ENCODE measurements around the gene RNF115.
"Not testable (repeated sequence)": the region's sequence is repeated elsewhere in the genome, so short reads cannot be mapped to it uniquely, and the experiment has no call there.

DNA sequence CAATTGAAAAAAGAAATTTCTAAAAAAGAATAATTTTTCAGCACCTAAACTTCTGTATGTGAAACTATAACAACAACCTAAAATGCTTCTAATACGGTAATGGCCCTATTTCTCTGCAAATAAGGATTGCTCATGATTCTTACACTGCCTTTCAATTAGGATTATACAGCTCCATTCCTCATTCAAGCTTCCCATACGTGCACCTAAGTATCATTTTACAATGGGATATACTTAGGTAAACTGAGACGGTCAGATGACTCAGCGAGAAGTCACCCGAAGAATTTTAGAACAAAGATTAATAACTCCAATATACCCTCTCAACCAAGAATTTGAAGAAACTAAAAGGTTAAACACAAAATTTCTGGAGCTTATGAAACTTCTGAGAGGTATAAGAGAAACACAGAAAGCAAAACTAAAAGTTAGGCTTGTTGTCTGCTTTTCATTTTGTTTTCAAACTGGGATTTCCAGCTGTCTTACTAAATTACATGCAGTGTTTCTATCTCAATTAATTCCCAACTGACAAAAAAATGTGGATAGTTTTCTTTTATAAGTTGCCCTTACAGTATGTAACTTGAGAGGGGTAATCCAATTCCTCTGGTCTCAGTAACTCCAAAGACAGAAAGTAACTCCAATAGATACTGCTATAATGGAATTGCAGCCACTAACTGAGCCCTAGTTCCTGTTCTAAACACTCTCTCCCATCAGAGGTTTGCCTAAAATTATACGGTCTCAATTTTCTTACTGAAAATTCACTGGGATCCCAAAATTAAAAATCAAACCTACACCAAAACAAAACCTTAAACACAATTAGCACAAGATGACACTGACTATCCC is 10.7 kb downstream of the RNF115 start:
- not testable (repeated sequence) for TF ChIP-seq CTCF (IDR thresholded peaks at IDR 0.05; ENCODE audit: extremely low read depth in 1 of 2, insufficient read depth in 1 of 2, low read depth in 1 of 2, low read length in 2 of 2); POLR2A (IDR thresholded peaks at IDR 0.05; ENCODE audit: low read depth, low read length); EZH2 (IDR thresholded peaks at IDR 0.05; ENCODE audit: borderline replicate concordance, low read depth, low read length, severe bottlenecking)
